ENCODE results near the gene EIPR1. TPM values are rescaled to one million over a fixed set of nuclear protein-coding genes. Genes with fewer than 3 reads are reported as not detected.

The EIPR1 gene
- total RNA-seq, 1 donor from 2014 or later, result 27.8 TPM

DNA sequence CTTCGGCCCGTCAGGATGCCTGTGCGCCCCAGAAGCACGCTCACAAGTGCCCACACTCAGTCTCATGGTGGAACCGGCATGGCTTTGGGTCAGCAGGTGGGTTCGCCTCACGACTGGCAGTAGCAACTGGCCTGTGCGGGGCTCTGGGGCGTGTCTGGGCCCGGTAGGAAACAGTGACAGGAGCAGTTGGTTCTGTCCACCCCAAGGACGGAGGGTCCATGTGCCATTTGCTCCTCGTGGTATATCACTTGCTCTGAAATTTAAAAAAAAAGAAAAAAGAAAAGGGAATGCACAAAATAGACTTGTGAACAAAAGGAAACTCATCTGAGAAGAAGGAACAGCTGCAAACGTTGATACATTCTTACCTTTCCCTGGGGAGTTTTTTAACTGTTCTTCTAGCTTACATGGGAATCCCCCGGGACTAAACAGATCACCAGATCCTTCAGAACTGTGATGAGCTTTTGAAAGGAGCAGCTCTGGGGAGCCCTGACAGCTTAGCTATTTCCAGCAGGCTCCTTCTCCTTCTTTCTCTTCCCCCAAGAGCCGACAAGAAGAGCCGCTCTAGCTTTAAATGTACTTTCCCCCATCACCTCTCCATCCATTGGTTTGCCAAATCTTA is 44.7 kb upstream of the EIPR1 start:
- Histone ChIP-seq H3K4me3 (ENCODE audit: insufficient read depth, low read depth, low read length) (no peak overlapping the region), H3K9ac (ENCODE audit: low read length) (no peak overlapping the region), H2AFZ (ENCODE audit: low read depth, low read length) (no peak overlapping the region), H3K36me3 (ENCODE audit: insufficient read depth, low read length) (peaks cover 31% of the 10 kb centered on the region), H3K27ac (ENCODE audit: low read depth, low read length) (no peak overlapping the region), H3K27me3 (ENCODE audit: insufficient read depth, low read length) (no peaks in the 10 kb centered on the region), H3K4me1 (ENCODE audit: insufficient read depth, low read length) (no peaks in the 10 kb centered on the region), H3K79me2 (ENCODE audit: insufficient read depth, low read length) (no peaks in the 10 kb centered on the region), H3K9me3 (ENCODE audit: insufficient read depth, low read depth, low read length) (no peaks in the 10 kb centered on the region), H4K20me1 (ENCODE audit: insufficient read depth, low read length) (peaks cover 29% of the 10 kb centered on the region), H3K4me2 (ENCODE audit: low read length) (no peak overlapping the region)
- FAIRE-seq (no peak), DNase-seq (ENCODE audit: low read depth) (no peak)
- TF ChIP-seq, protein P1, sequence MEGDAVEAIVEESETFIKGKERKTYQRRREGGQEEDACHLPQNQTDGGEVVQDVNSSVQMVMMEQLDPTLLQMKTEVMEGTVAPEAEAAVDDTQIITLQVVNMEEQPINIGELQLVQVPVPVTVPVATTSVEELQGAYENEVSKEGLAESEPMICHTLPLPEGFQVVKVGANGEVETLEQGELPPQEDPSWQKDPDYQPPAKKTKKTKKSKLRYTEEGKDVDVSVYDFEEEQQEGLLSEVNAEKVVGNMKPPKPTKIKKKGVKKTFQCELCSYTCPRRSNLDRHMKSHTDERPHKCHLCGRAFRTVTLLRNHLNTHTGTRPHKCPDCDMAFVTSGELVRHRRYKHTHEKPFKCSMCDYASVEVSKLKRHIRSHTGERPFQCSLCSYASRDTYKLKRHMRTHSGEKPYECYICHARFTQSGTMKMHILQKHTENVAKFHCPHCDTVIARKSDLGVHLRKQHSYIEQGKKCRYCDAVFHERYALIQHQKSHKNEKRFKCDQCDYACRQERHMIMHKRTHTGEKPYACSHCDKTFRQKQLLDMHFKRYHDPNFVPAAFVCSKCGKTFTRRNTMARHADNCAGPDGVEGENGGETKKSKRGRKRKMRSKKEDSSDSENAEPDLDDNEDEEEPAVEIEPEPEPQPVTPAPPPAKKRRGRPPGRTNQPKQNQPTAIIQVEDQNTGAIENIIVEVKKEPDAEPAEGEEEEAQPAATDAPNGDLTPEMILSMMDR (IDR thresholded peaks at IDR 0.05; ENCODE audit: insufficient read depth, low read depth, low read length), result no peak
- no peak for TF ChIP-seq EZH2 (IDR thresholded peaks at IDR 0.05; ENCODE audit: insufficient read depth, low read length)
- H3K36me3 Mint-ChIP-seq (ENCODE audit: low read depth, unreplicated experiment), result peaks cover 18% of the 10 kb centered on the region
- no peak overlapping the region for H3K4me3 Mint-ChIP-seq (ENCODE audit: unreplicated experiment)
- no peaks in the 10 kb centered on the region for H3K4me1 Mint-ChIP-seq (ENCODE audit: low read depth, unreplicated experiment)
- H3K27me3 Mint-ChIP-seq (ENCODE audit: low read depth, unreplicated experiment), result no peaks in the 10 kb centered on the region
- H3K9me3 Mint-ChIP-seq (ENCODE audit: unreplicated experiment), result no peaks in the 10 kb centered on the region
- no peak overlapping the region for H3K27ac Mint-ChIP-seq (ENCODE audit: unreplicated experiment)

DNA sequence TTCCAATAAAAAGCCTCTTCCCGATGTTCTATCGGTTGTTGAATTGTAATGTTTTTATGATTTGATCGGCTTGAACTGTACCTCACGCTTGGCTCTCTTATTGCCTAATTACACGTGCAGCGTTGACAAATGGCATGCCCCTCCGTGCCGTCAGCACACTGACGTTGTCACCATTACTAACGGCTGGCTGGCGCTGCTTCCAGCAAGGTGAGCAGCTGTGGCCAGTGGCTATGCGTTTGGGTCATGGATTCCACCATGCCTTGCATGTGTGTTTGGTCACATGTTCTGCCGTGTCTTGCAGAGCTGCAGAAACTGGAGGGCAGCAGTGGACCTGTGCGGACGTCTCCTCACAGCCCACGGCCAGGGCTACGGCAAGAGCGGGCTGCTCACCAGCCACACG is 44.0 kb upstream of the EIPR1 start:
- Mint-ChIP-seq H3K4me1 (ENCODE audit: low read depth, unreplicated experiment) (no peaks in the 10 kb centered on the region), H3K9me3 (ENCODE audit: unreplicated experiment) (no peaks in the 10 kb centered on the region), H3K36me3 (ENCODE audit: low read depth, unreplicated experiment) (peaks cover 15% of the 10 kb centered on the region), H3K27me3 (ENCODE audit: low read depth, unreplicated experiment) (no peaks in the 10 kb centered on the region), H3K27ac (ENCODE audit: unreplicated experiment) (no peak overlapping the region), H3K4me3 (ENCODE audit: unreplicated experiment) (no peak overlapping the region)
- Histone ChIP-seq H3K4me1 (ENCODE audit: insufficient read depth, low read length) (no peaks in the 10 kb centered on the region), H3K27ac (ENCODE audit: low read depth, low read length) (no peak overlapping the region), H3K9me3 (ENCODE audit: insufficient read depth, low read depth, low read length) (no peaks in the 10 kb centered on the region), H3K27me3 (ENCODE audit: insufficient read depth, low read length) (no peaks in the 10 kb centered on the region), H3K9ac (ENCODE audit: low read length) (no peak overlapping the region), H3K36me3 (ENCODE audit: insufficient read depth, low read length) (peaks cover 31% of the 10 kb centered on the region), H2AFZ (ENCODE audit: low read depth, low read length) (no peak overlapping the region), H3K4me2 (ENCODE audit: low read length) (no peak overlapping the region), H4K20me1 (ENCODE audit: insufficient read depth, low read length) (peaks cover 27% of the 10 kb centered on the region), H3K4me3 (ENCODE audit: insufficient read depth, low read depth, low read length) (no peak overlapping the region), H3K79me2 (ENCODE audit: insufficient read depth, low read length) (no peaks in the 10 kb centered on the region)
- FAIRE-seq, result no peak
- TF ChIP-seq, protein P1 (IDR thresholded peaks at IDR 0.05; ENCODE audit: insufficient read depth, low read depth, low read length), result no peak
- no peak for TF ChIP-seq EZH2 (IDR thresholded peaks at IDR 0.05; ENCODE audit: insufficient read depth, low read length)
- DNase-seq (ENCODE audit: low read depth), result no peak

DNA sequence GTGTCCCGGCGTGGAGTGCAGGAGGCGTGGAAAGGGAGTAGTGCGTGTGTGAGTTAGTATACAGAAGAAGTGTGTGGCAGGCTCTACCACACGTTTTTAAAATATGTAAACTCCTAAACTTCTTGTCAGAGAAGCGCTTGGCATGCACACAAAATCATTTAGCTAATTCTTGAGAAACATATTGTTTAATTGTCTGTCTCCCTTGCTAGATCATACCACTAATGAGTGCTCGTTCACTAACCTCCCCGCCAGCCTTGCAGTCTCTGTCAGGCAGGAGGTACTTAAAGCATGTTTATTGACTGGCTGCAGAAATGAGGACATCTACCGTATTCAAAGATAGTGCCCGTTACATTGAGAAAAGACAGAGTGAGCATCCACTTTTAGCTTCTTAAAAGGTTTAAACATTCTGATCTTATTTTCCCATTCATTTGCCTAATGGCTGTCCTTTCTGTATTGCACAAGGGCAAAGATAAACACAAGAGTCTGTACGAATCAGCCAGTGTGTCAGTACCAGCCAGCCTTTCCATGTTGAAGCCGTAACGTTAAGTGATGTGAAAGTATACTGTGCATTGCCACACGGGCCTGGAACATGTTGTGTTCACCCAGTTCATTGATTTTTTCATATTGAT is 43.3 kb upstream of the EIPR1 start:
- Histone ChIP-seq H3K4me3 (ENCODE audit: insufficient read depth, low read depth, low read length) (no peak overlapping the region), H2AFZ (ENCODE audit: low read depth, low read length) (no peak overlapping the region), H3K36me3 (ENCODE audit: insufficient read depth, low read length) (peaks cover 31% of the 10 kb centered on the region), H3K4me2 (ENCODE audit: low read length) (no peak overlapping the region), H3K9me3 (ENCODE audit: insufficient read depth, low read depth, low read length) (no peaks in the 10 kb centered on the region), H3K27me3 (ENCODE audit: insufficient read depth, low read length) (no peaks in the 10 kb centered on the region), H3K4me1 (ENCODE audit: insufficient read depth, low read length) (no peaks in the 10 kb centered on the region), H3K9ac (ENCODE audit: low read length) (no peak overlapping the region), H3K27ac (ENCODE audit: low read depth, low read length) (no peak overlapping the region), H4K20me1 (ENCODE audit: insufficient read depth, low read length) (peaks cover 26% of the 10 kb centered on the region), H3K79me2 (ENCODE audit: insufficient read depth, low read length) (no peaks in the 10 kb centered on the region)
- DNase-seq (ENCODE audit: low read depth), result no peak
- H3K27ac Mint-ChIP-seq (ENCODE audit: unreplicated experiment), result no peak overlapping the region
- no peak overlapping the region for H3K4me3 Mint-ChIP-seq (ENCODE audit: unreplicated experiment)
- TF ChIP-seq, protein P1 (IDR thresholded peaks at IDR 0.05; ENCODE audit: insufficient read depth, low read depth, low read length), result no peak
- no peak for TF ChIP-seq EZH2 (IDR thresholded peaks at IDR 0.05; ENCODE audit: insufficient read depth, low read length)
- FAIRE-seq, result no peak
- no peaks in the 10 kb centered on the region for H3K4me1 Mint-ChIP-seq (ENCODE audit: low read depth, unreplicated experiment)
- H3K9me3 Mint-ChIP-seq (ENCODE audit: unreplicated experiment), result no peaks in the 10 kb centered on the region
- H3K36me3 Mint-ChIP-seq (ENCODE audit: low read depth, unreplicated experiment), result peaks cover 14% of the 10 kb centered on the region
- H3K27me3 Mint-ChIP-seq (ENCODE audit: low read depth, unreplicated experiment), result no peaks in the 10 kb centered on the region
